Small intestine (tissue), 7 donors: Measurements from ENCODE around the gene CCDC38. TPM values are rescaled to one million over a fixed set of nuclear protein-coding genes. Genes with fewer than 3 reads are reported as not detected.
"Not testable (repeated sequence)": the region's sequence is repeated elsewhere in the genome, so short reads cannot be mapped to it uniquely, and the experiment has no call there.

ENCODE experiments used
- DNase-seq, 2 donors: peaks; one replicate each; pipeline versions ENCODE4 v3.0.0 to v3.0.0-alpha.2; 2013
- FAIRE-seq: peaks from 2 replicates; lab custom pipeline; 2012; peaks lifted over from hg19 to GRCh38; lab: Jason Lieb, UNC
- H3K27ac ChIP-seq, 3 donors: one replicate each; pipeline ENCODE4 v1.5.1; 2013; ENCODE audit warnings: low read length in 2 of 3, mild to moderate bottlenecking in 2 of 3, control low read depth in 1 of 3, inconsistent platforms in 1 of 3, low read depth in 1 of 3, moderate library complexity in 1 of 3
- H3K27me3 ChIP-seq, 3 donors: one replicate each; pipeline ENCODE4 v1.6.1; 2013; ENCODE audit warnings: low read length in 3 of 3, inconsistent platforms in 1 of 3; ENCODE audit not compliant: control insufficient read depth in 3 of 3, insufficient read depth in 3 of 3
- H3K36me3 ChIP-seq, 3 donors: one replicate each; pipeline ENCODE4 v1.6.1; 2013; ENCODE audit warnings: low read length in 3 of 3, inconsistent platforms in 1 of 3, low read depth in 1 of 3, mild to moderate bottlenecking in 1 of 3, moderate library complexity in 1 of 3; ENCODE audit not compliant: control insufficient read depth in 3 of 3, insufficient read depth in 2 of 3
- H3K4me1 ChIP-seq, 3 donors: one replicate each; pipeline ENCODE4 v1.6.1; 2013; ENCODE audit warnings: low read length in 2 of 3, inconsistent platforms in 1 of 3, low read depth in 1 of 3, mild to moderate bottlenecking in 1 of 3, moderate library complexity in 1 of 3; ENCODE audit not compliant: control insufficient read depth in 3 of 3, insufficient read depth in 2 of 3
- H3K4me3 ChIP-seq, 3 donors: one replicate each; pipeline ENCODE4 v1.5.1; 2013; ENCODE audit warnings: low read length in 3 of 3, control low read depth in 1 of 3, inconsistent platforms in 1 of 3, low read depth in 1 of 3, mild to moderate bottlenecking in 1 of 3, moderate library complexity in 1 of 3
- H3K9me3 ChIP-seq, 2 donors: one replicate each; pipeline ENCODE4 v1.6.1; 2013; ENCODE audit warnings: low read depth in 1 of 2, low read length in 1 of 2; ENCODE audit not compliant: control insufficient read depth in 2 of 2, insufficient read depth in 1 of 2
- WGBS, 3 donors: extraction: QIAGEN DNeasy Blood & Tissue Kit; methylation state at CpG; one replicate each; pipeline ENCODE4 v1.1.7; 2013; 5-methylcytosine and 5-hydroxymethylcytosine counted together
- polyA plus RNA-seq, 4 donors: library from polyadenylated mRNA; stranded (reverse) in 3 of 4; unstranded in 1 of 4; fragments of 200-250 nt in 3 of 4; fragments of 120-200 nt in 1 of 4; gene quantifications; one replicate each; pipeline versions ENCODE4 v1.2.1 to v1.2.3, GENCODE V29; 2013
- donor health status: healthy with polysubstance abuse.
- donor health status: control.
- donor health status: control.
- donor health status: Bipolar disorder and iron deficiency.
- donor health status: healthy.

The CCDC38 gene
- polyA plus RNA-seq, 4 donors: 0.09 to 0.58 TPM; not detected in 2

GRCh38 chr12:95857156-95857555 is 85.3 kb downstream of the CCDC38 start:
- H3K4me3 ChIP-seq: no peak overlapping the region
- no peak overlapping the region for H3K27ac ChIP-seq
- peaks cover 0 to 11% (median 10%) of the 10 kb centered on the region in 3 donors for H3K4me1 ChIP-seq
- peaks cover 0 to under 1% (median under 1%) of the 10 kb centered on the region in 3 donors for H3K36me3 ChIP-seq
- peaks cover 0 to under 1% of the 10 kb centered on the region in 2 donors for H3K9me3 ChIP-seq
- no peak for FAIRE-seq
- H3K27me3 ChIP-seq: peaks cover 0 to 13% (median 0%) of the 10 kb centered on the region in 3 donors
- no peak for DNase-seq
- 81 to 92% (median 81%) methylated on average over 7 of the region's 7 CpGs for WGBS, 3 donors

GRCh38 chr12:95852133-95852532 is 90.3 kb downstream of the CCDC38 start:
- Histone ChIP-seq H3K4me3 (no peak overlapping the region), H3K36me3 (no peaks in the 10 kb centered on the region), H3K4me1 (no peaks in the 10 kb centered on the region), H3K27ac (no peak overlapping the region), H3K9me3 (no peaks in the 10 kb centered on the region), H3K27me3 (peaks cover 0 to 6% (median 0%) of the 10 kb centered on the region in 3 donors)
- 87 to 89% (median 88%) methylated on average over 4 of the region's 4 CpGs for WGBS, 3 donors
- FAIRE-seq: no peak
- no peak for DNase-seq

DNA sequence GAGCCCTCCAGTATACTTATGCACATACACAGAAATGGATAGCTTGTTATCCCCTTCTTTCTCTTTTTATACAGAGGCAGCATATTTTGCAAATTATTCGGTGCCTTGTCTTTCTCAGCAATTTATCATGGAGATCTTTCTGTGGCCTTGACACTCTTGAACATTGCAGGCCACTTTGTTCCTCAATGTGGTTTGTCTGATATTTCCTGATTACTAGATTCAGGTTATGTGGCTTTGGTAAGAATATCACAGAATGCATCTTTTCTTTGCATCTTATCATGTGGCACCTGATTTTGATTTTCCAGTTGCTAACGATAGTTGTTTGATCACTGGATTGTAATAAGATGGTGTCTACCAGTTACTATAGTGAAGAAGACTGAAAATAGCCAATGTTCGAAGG is 90.8 kb downstream of the CCDC38 start:
- Histone ChIP-seq H3K4me1 (no peaks in the 10 kb centered on the region), H3K27ac (no peak overlapping the region), H3K9me3 (no peaks in the 10 kb centered on the region), H3K36me3 (no peaks in the 10 kb centered on the region), H3K4me3 (no peak overlapping the region), H3K27me3 (peaks cover 0 to 5% (median 0%) of the 10 kb centered on the region in 3 donors)
- 64 to 77% (median 66%) methylated on average over 3 of the region's 3 CpGs for WGBS, 3 donors
- DNase-seq (no peak), FAIRE-seq (no peak)

GRCh38 chr12:95848575-95849388 is 93.6 kb downstream of the CCDC38 start:
- DNase-seq: peak; percentile 24 to 44
- no peaks in the 10 kb centered on the region for H3K36me3 ChIP-seq
- H3K27me3 ChIP-seq: no peaks in the 10 kb centered on the region
- H3K9me3 ChIP-seq: no peaks in the 10 kb centered on the region
- 55 to 58% (median 58%) methylated on average over 8 of the region's 8 CpGs for WGBS, 3 donors
- no peak overlapping the region for H3K4me3 ChIP-seq
- no peak overlapping the region for H3K27ac ChIP-seq
- no peaks in the 10 kb centered on the region for H3K4me1 ChIP-seq
- FAIRE-seq: no peak

DNA sequence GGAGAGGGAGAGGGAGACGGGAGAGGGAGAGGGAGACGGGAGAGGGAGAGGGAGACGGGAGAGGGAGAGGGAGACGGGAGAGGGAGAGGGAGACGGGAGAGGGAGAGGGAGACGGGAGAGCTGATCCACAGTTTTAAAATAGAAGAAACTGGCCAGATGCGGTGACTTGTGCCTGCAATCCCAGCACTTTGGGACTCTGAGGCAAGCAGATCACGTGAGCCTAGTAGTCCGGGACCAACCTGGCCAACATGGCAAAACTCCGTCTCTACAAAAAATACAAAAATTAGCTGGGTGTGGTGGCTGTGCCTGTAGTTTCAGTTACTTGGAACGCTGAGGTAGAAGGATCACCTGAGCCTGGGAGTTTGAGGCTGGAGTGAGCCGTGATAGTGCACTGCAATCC is 100.0 kb downstream of the CCDC38 start:
- 46 to 84% (median 55%) methylated on average over 6 to 9 of the region's 12 CpGs for WGBS, 3 donors
- FAIRE-seq, H3K9me3 ChIP-seq, H3K4me1 ChIP-seq, H3K4me3 ChIP-seq, H3K36me3 ChIP-seq, H3K27ac ChIP-seq, DNase-seq, H3K27me3 ChIP-seq: not testable (repeated sequence)

DNA sequence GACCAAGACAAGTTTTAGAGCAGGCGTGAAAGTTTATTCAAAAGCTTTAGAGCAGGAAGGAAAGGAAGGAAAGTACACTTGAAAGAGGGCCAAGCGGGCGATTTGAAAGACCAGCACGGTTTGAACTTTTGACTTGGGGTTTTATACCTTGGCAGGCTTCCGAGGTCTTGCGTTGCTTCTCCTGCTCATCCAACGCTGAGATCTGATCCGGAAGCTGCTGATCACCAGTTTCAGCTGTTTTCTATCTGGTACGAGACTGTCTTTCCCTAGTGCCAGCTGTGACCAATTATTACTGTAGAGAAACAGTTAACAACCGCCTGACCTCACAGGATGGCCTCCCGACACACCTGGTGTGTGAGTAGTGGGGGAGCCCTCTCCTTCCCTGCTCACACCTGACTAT is 104.3 kb downstream of the CCDC38 start:
- Histone ChIP-seq H3K4me1 (peaks cover 0 to 2% (median 0%) of the 10 kb centered on the region in 3 donors), H3K27ac (no peak overlapping the region), H3K27me3 (no peaks in the 10 kb centered on the region), H3K9me3 (no peaks in the 10 kb centered on the region), H3K36me3 (no peaks in the 10 kb centered on the region), H3K4me3 (no peak overlapping the region)
- DNase-seq (peak in 1 of 2 donors; percentile 85), FAIRE-seq (no peak)
- WGBS, 3 donors: 2 to 11% (median 7%) methylated on average over 11 of the region's 11 CpGs

GRCh38 chr12:95837240-95838038 is 105.0 kb downstream of the CCDC38 start:
- no peak overlapping the region for H3K27ac ChIP-seq
- WGBS, 3 donors: 18 to 45% (median 36%) methylated on average over 10 of the region's 10 CpGs
- FAIRE-seq: no peak
- no peaks in the 10 kb centered on the region for H3K9me3 ChIP-seq
- no peaks in the 10 kb centered on the region for H3K27me3 ChIP-seq
- peaks cover 0 to 2% (median 0%) of the 10 kb centered on the region in 3 donors for H3K4me1 ChIP-seq
- no peaks in the 10 kb centered on the region for H3K36me3 ChIP-seq
- no peak for DNase-seq
- no peak overlapping the region for H3K4me3 ChIP-seq

DNA sequence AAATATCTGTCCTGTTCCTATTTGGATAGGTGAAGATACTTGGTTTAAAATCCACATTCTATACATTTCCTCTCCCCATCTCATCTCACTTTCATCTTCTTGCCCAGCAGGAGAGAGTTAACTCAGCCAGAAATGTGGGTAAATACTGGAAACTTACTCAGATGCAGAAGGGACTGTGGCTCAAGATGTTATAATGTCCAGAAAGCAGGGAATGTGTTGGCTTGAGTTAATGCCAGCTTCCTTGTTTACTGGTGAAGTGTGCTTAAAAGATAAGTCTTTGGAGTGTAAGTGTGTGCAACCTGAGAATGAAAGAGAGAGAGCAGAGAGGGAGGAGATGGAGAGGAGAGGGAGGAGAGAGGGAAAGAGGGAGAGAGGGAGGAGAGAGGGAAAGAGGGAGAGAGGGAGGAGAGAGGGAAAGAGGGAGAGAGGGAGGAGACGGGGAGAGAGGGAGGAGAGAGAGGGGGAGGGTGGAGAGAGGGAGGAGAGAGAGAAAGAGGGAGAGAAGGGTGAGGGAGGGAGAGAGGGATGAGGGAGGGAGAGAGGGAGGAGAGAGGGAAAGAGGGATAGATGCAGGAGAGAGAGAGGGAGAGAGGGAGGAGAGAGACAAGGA is 105.7 kb downstream of the CCDC38 start:
- Histone ChIP-seq H3K27me3 (no peaks in the 10 kb centered on the region), H3K27ac (no peak overlapping the region), H3K36me3 (no peaks in the 10 kb centered on the region), H3K4me1 (peaks cover 0 to 2% (median 0%) of the 10 kb centered on the region in 3 donors), H3K4me3 (no peak overlapping the region), H3K9me3 (no peaks in the 10 kb centered on the region)
- FAIRE-seq (no peak), DNase-seq (peak in 1 of 2 donors; percentile 28)
- WGBS, 3 donors: 0 to 17% (median 0%) methylated on average over 1 of the region's 1 CpG
